Measurements from ENCODE around the gene LIN7C. TPM values are rescaled to one million over a fixed set of nuclear protein-coding genes. Genes with fewer than 3 reads are reported as not detected.

Gene LIN7C
- total and polyA plus RNA-seq, 2 of the 13 experiments (the other 11 are each of a cell fraction or from before 2014, with no cell fraction given) = 14.8 to 37.2 TPM

DNA sequence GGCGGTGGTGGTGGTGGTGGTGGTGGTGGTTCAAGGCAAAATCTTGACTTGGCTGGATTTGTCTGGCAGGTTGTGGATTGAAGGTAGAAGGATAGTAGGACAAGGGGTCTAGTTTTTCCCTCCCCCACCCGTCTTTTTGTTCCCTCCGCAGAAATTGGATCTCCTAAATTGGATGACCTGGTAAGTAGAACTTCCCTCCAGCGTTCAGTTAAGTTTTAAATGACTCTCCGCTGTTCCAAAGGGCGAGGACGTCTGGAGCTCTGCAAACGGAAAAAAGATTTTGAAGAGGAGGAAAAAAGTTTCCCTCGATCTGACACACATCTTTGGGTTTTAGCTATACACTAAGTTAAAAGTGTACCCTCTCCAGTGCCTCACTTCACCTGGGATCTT, 33.6 kb downstream of the LIN7C start (continued):
- TF ChIP-seq, protein P1, sequence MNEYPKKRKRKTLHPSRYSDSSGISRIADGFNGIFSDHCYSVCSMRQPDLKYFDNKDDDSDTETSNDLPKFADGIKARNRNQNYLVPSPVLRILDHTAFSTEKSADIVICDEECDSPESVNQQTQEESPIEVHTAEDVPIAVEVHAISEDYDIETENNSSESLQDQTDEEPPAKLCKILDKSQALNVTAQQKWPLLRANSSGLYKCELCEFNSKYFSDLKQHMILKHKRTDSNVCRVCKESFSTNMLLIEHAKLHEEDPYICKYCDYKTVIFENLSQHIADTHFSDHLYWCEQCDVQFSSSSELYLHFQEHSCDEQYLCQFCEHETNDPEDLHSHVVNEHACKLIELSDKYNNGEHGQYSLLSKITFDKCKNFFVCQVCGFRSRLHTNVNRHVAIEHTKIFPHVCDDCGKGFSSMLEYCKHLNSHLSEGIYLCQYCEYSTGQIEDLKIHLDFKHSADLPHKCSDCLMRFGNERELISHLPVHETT (CRISPR knock-in tag; conservative IDR thresholded peaks at IDR 0.05) = no peak
- TF ChIP-seq KLF6 (CRISPR knock-in tag; IDR thresholded peaks at IDR 0.05) (peak; percentile 6; the same call in 1 of the 2 replicates), ZNF317 (CRISPR knock-in tag; IDR thresholded peaks at IDR 0.05) (peak; percentile 51; the same call in 1 of the 2 replicates)

DNA sequence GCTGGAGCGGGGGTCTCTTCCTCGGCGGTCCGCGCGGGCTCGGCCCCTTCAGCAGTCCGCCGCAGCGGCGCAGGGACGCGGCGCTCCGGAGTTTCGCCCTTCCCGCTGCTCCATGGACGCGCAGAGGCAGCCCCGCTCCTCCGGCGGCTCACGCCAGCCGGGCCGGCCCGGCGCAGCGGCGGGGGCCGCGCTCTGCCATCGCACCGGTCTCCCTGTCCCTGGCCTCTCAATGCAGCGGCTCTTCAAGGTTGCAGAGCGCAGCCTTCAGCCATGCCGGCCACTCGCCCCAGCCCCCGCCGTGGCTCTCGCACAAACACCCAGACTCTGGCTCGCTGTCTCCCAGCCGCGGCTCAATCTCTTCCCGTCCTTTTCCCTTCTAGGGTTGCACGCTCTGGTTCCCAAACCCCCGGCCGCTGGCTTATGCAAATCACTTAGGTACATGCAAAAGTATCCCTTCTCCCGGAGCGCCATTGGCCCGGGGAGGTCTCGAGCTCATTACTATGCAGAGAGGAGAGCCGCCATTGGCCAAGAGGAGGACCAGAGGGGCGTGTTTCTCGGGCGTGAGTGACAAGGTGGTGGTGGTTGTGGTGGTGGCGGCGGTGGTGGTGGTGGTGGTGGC, 34.1 kb downstream of the LIN7C start, which contains the start of gene LGR4:
LGR4 (minus strand) TSS at position 393 of the 619 bp plus-strand sequence. CDS start 488 bp downstream, outside the sequence.
- ChIA-PET POLR2A (interaction anchor here (0.6 to 2.5 kb wide), 29 partner anchors 9 to 289 kb away, joined by 3 to 40 read pairs (median 4); partner anchors contain the start of genes CCDC34 and LIN7C), CTCF (ENCODE audit: low intra/inter-chr PET ratio, low total read pairs) (no interaction called here)
- Histone ChIP-seq H3K4me3 (replicated peaks in 1 of 3; ENCODE audit: insufficient read depth in 1 of 3, low read depth in 2 of 3, low read length in 3 of 3) (peak within 1 kb of the TSS; percentile 64 to 92 (median 85)), H3K36me3 (replicated peaks in 1 of 2; ENCODE audit: control insufficient read depth in 1 of 2, insufficient read depth in 2 of 2, low read length in 2 of 2) (no peaks in the 10 kb centered on the region), H3K27me3 (ENCODE audit: control insufficient read depth in 1 of 2, insufficient read depth in 2 of 2, low read length in 2 of 2) (no peaks in the 10 kb centered on the region; a peak in 1 of 5 replicates), H4K20me1 (ENCODE audit: insufficient read depth, low read length) (peaks cover 5% of the 10 kb centered on the region; the same call in 1 of the 2 replicates), H3K9ac (ENCODE audit: insufficient read depth, low read depth, low read length) (peak within 1 kb of the TSS; percentile 90), H3K4me1 (ENCODE audit: insufficient read depth, low read length) (peaks cover 52% of the 10 kb centered on the region), H3K4me2 (ENCODE audit: low read depth, low read length) (peak within 1 kb of the TSS; percentile 86), H3K79me2 (ENCODE audit: insufficient read depth, low read length) (peaks cover 61% of the 10 kb centered on the region), H2AFZ (ENCODE audit: low read length) (peak within 1 kb of the TSS; percentile 45), H3K9me3 (ENCODE audit: low read length) (no peaks in the 10 kb centered on the region), H3K27ac (ENCODE audit: extremely low read length, insufficient read depth, low read length) (peak within 1 kb of the TSS; percentile 90)
- BruUV-seq (replicated peaks) = TSS peak; percentile 38
- peak; percentile 93 for ATAC-seq
- in situ Hi-C loops (cut with HindIII; ENCODE audit: extremely low pct_ligation_motif_present, low pct_unique_long_range_greater_than_20kb) (loop anchor here (5.0 kb wide), 1 partner anchor 100 kb away; no protein-coding TSS in a partner anchor), intact Hi-C loops (cut with micrococcal nuclease; ENCODE audit: unreplicated experiment) (loop anchor here (2.0 to 5.0 kb wide), 2 partner anchors 98 to 175 kb away; no protein-coding TSS in a partner anchor)
- WGBS (ENCODE audit: low lambda C conversion rate) = under 1% methylated on average over 29 of the region's 57 CpGs
- DNase-seq (ENCODE audit: low spot score) = peak; percentile 97
- FAIRE-seq = peak; percentile 53
- TF ChIP-seq TCF7 (IDR thresholded peaks at IDR 0.05; ENCODE audit: low read depth) = no peak
- peak; percentile 76 for TF ChIP-seq ZSCAN12 (CRISPR knock-in tag; IDR thresholded peaks at IDR 0.05)
- no peak for TF ChIP-seq ZNF607 (CRISPR knock-in tag; IDR thresholded peaks at IDR 0.05; ENCODE audit: borderline replicate concordance)
- 0 out of 2 replicates have a peak, but pooled peaks have one; percentile 36 for TF ChIP-seq ZNF614 (CRISPR knock-in tag; IDR thresholded peaks at IDR 0.05; ENCODE audit: borderline replicate concordance)
- TF ChIP-seq SKI (IDR thresholded peaks at IDR 0.05; ENCODE audit: partially characterized antibody) = no peak
- peak; percentile 70 for TF ChIP-seq NFYC (CRISPR knock-in tag; IDR thresholded peaks at IDR 0.05)
- TF ChIP-seq, protein P2, sequence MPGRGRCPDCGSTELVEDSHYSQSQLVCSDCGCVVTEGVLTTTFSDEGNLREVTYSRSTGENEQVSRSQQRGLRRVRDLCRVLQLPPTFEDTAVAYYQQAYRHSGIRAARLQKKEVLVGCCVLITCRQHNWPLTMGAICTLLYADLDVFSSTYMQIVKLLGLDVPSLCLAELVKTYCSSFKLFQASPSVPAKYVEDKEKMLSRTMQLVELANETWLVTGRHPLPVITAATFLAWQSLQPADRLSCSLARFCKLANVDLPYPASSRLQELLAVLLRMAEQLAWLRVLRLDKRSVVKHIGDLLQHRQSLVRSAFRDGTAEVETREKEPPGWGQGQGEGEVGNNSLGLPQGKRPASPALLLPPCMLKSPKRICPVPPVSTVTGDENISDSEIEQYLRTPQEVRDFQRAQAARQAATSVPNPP (CRISPR knock-in tag; IDR thresholded peaks at IDR 0.05) = no peak
- no peak for TF ChIP-seq ZNF83 (CRISPR knock-in tag; IDR thresholded peaks at IDR 0.05; ENCODE audit: borderline replicate concordance)
- TF ChIP-seq ZNF773 (CRISPR knock-in tag; IDR thresholded peaks at IDR 0.05; ENCODE audit: borderline replicate concordance) = no peak
- TF ChIP-seq, protein P3, sequence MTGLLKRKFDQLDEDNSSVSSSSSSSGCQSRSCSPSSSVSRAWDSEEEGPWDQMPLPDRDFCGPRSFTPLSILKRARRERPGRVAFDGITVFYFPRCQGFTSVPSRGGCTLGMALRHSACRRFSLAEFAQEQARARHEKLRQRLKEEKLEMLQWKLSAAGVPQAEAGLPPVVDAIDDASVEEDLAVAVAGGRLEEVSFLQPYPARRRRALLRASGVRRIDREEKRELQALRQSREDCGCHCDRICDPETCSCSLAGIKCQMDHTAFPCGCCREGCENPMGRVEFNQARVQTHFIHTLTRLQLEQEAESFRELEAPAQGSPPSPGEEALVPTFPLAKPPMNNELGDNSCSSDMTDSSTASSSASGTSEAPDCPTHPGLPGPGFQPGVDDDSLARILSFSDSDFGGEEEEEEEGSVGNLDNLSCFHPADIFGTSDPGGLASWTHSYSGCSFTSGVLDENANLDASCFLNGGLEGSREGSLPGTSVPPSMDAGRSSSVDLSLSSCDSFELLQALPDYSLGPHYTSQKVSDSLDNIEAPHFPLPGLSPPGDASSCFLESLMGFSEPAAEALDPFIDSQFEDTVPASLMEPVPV (CRISPR knock-in tag; IDR thresholded peaks at IDR 0.05) = no peak
- TF ChIP-seq, protein P4, sequence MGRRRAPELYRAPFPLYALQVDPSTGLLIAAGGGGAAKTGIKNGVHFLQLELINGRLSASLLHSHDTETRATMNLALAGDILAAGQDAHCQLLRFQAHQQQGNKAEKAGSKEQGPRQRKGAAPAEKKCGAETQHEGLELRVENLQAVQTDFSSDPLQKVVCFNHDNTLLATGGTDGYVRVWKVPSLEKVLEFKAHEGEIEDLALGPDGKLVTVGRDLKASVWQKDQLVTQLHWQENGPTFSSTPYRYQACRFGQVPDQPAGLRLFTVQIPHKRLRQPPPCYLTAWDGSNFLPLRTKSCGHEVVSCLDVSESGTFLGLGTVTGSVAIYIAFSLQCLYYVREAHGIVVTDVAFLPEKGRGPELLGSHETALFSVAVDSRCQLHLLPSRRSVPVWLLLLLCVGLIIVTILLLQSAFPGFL (CRISPR knock-in tag; IDR thresholded peaks at IDR 0.05) = no peak
- no peak for TF ChIP-seq ZNF207 (IDR thresholded peaks at IDR 0.05; ENCODE audit: borderline replicate concordance)
- no peak for TF ChIP-seq ZNF10 (CRISPR knock-in tag; IDR thresholded peaks at IDR 0.05; ENCODE audit: borderline replicate concordance, low read depth)
- no peak for TF ChIP-seq PRMT3 (CRISPR knock-in tag; IDR thresholded peaks at IDR 0.05; ENCODE audit: borderline replicate concordance, low read depth)
